CD4-positive, alpha-beta T cell treated with Interferon alpha-2 for 1 hour (primary cell): ENCODE measurements around the gene ZNHIT2.
"Not testable (repeated sequence)": the region's sequence is repeated elsewhere in the genome, so short reads cannot be mapped to it uniquely, and the experiment has no call there.

Experiments
- DNase-seq, 2 donors: peaks; one replicate each; pipeline ENCODE4 v3.0.0-alpha.2; 2020 to 2022

ZNHIT2 gene

GRCh38 chr11:65117206-65118096 lies at the start of gene ZNHIT2:
TSS of gene ZNHIT2 (minus strand) at chr11:65117701. CDS start at chr11:65117653, 48 bp downstream.
- peak; percentile 99 to 100 for DNase-seq

- no peak for DNase-seq
Observed at GRCh38 chr11:65166893-65167292, 49.4 kb upstream of the ZNHIT2 start.

- DNase-seq, result no peak
Observed at GRCh38 chr11:65165410-65166317, 48.2 kb upstream of the ZNHIT2 start.

GRCh38 chr11:65163684-65164083 lies 46.2 kb upstream of the ZNHIT2 start:
- no peak for DNase-seq

- DNase-seq, result no peak
Observed at GRCh38 chr11:65160643-65161042, 43.1 kb upstream of the ZNHIT2 start.

- no peak for DNase-seq
Observed at GRCh38 chr11:65159012-65159411, 41.5 kb upstream of the ZNHIT2 start.

- no peak for DNase-seq
Observed at GRCh38 chr11:65157336-65157735, 39.8 kb upstream of the ZNHIT2 start.

- no peak for DNase-seq
Observed at GRCh38 chr11:65156926-65157325, 39.4 kb upstream of the ZNHIT2 start.

GRCh38 chr11:65156256-65156655 lies 38.8 kb upstream of the ZNHIT2 start:
- DNase-seq, result no peak

GRCh38 chr11:65152122-65152521 lies 34.6 kb upstream of the ZNHIT2 start:
- no peak for DNase-seq

GRCh38 chr11:65151331-65151899 lies 33.9 kb upstream of the ZNHIT2 start:
- DNase-seq, result no peak

- DNase-seq, result peak; percentile 15 to 72
Observed at GRCh38 chr11:65150509-65151299, 33.2 kb upstream of the ZNHIT2 start.

- DNase-seq, result not testable (repeated sequence)
Observed at GRCh38 chr11:65150131-65150508, 32.6 kb upstream of the ZNHIT2 start.

GRCh38 chr11:65148657-65149056 lies 31.2 kb upstream of the ZNHIT2 start:
- DNase-seq, result no peak

GRCh38 chr11:65147352-65148075 lies 30.0 kb upstream of the ZNHIT2 start:
- no peak for DNase-seq

- DNase-seq, result no peak
Observed at GRCh38 chr11:65141896-65142494, 24.5 kb upstream of the ZNHIT2 start.

- no peak for DNase-seq
Observed at GRCh38 chr11:65136515-65137096, 19.1 kb upstream of the ZNHIT2 start.

- no peak for DNase-seq
Observed at GRCh38 chr11:65135633-65136145, 18.2 kb upstream of the ZNHIT2 start.

GRCh38 chr11:65134952-65135632 lies 17.6 kb upstream of the ZNHIT2 start:
- DNase-seq, result peak; percentile 89 to 94
